HepG2 (cell line): ENCODE results near the gene RRP36. TPM values are rescaled to one million over a fixed set of nuclear protein-coding genes. Genes with fewer than 3 reads are reported as not detected.
A peak's percentile ranks its signal among the peaks of the same experiment; 100 is the strongest.

Experiments used
- ATAC-seq: fragments of 200-7000 bp; cut with Tn5 transposase; 3 replicates; pipeline ENCODE4 v1.9.1; 2020; ENCODE audit warnings: mild to moderate bottlenecking, moderate library complexity
- BruUV-seq: library from RNA; stranded (reverse); fragments of 400-500 nt; replicated peaks from 2 replicates; lab custom pipeline; 2021; lab: Mats Ljungman, UMichigan
- CTCF ChIA-PET: fragments of 300-600 bp; formaldehyde crosslinking; extraction: SDS; loops from one replicate; lab custom pipeline; 2021; ENCODE audit warnings: low total read pairs, inconsistent platforms, low intra/inter-chr PET ratio; lab: Yijun Ruan, JAX
- POLR2A ChIA-PET: fragments of 350-600 bp; sonication (Branson Sonifier 250); formaldehyde crosslinking; loops from one replicate; lab custom pipeline; 2020; ENCODE audit warnings: antibody characterized with exemption, inconsistent platforms; lab: Yijun Ruan, JAX
- DNase-seq: peaks from one replicate; pipeline ENCODE4 v3.0.0-alpha.2; 2015; ENCODE audit warnings: low spot score
- FAIRE-seq: peaks from 3 replicates; lab custom pipeline; 2011; peaks lifted over from hg19 to GRCh38; lab: Jason Lieb, UNC
- H2AFZ ChIP-seq: one replicate; pipeline ENCODE4 v1.6.1; 2011; ENCODE audit warnings: low read length, inconsistent platforms
- H3K27ac ChIP-seq: fragments of 300-600 bp; 3 replicates; pipeline ENCODE4 v1.8.0; 2011; ENCODE audit warnings: mixed run types, mild to moderate bottlenecking, mixed read lengths, low read length, inconsistent platforms; ENCODE audit not compliant: insufficient read depth; ENCODE audit errors: extremely low read length
- H3K27me3 ChIP-seq, 2 experiments: fragments of 200-600 bp in 1 of 2; 2 replicates in 1 of 2; 3 replicates in 1 of 2; pipeline versions ENCODE4 v1.6.0 to v1.8.0; 2011; ENCODE audit warnings: low read length in 2 of 2, mild to moderate bottlenecking in 2 of 2, moderate library complexity in 2 of 2, inconsistent platforms in 1 of 2; ENCODE audit not compliant: insufficient read depth in 2 of 2, control insufficient read depth in 1 of 2
- H3K36me3 ChIP-seq, 2 experiments: fragments of 200-600 bp in 1 of 2; replicated peaks in 1 of 2; 2 replicates in 1 of 2; 3 replicates in 1 of 2; pipeline versions ENCODE4 v1.5.1 to v1.8.0; 2011; ENCODE audit warnings: low read length in 2 of 2, inconsistent platforms in 1 of 2; ENCODE audit not compliant: insufficient read depth in 2 of 2, control insufficient read depth in 1 of 2
- H3K4me1 ChIP-seq: 2 replicates; pipeline ENCODE4 v1.5.1; 2012; ENCODE audit warnings: low read length, inconsistent platforms; ENCODE audit not compliant: insufficient read depth
- H3K4me2 ChIP-seq: 2 replicates; pipeline ENCODE4 v1.6.0; 2011; ENCODE audit warnings: low read depth, low read length, inconsistent platforms
- H3K4me3 ChIP-seq, 3 experiments: fragments of 200-600 bp in 1 of 3; sonication (generic), shearing (Covaris generic) in 1 of 3; replicated peaks in 1 of 3; 2 replicates each; pipeline ENCODE4 v1.5.1; 2011 to 2016; ENCODE audit warnings: low read length in 3 of 3, inconsistent platforms in 2 of 3, low read depth in 2 of 3, mild to moderate bottlenecking in 2 of 3, control low read depth in 1 of 3, mixed read lengths in 1 of 3; ENCODE audit not compliant: insufficient read depth in 1 of 3
- H3K79me2 ChIP-seq: one replicate; pipeline ENCODE4 v1.6.1; 2011; ENCODE audit warnings: low read length, inconsistent platforms; ENCODE audit not compliant: insufficient read depth
- H3K9ac ChIP-seq: 2 replicates; pipeline ENCODE4 v1.6.0; 2011; ENCODE audit warnings: mild to moderate bottlenecking, low read depth, low read length, inconsistent platforms; ENCODE audit not compliant: insufficient read depth
- H3K9me3 ChIP-seq: 2 replicates; pipeline ENCODE4 v1.5.1; 2012; ENCODE audit warnings: mild to moderate bottlenecking, low read length
- H4K20me1 ChIP-seq: 2 replicates; pipeline ENCODE4 v1.6.0; 2011; ENCODE audit warnings: inconsistent platforms, mild to moderate bottlenecking, low read length, moderate library complexity; ENCODE audit not compliant: insufficient read depth
- CC2D1A ChIP-seq: sonication (generic); formaldehyde crosslinking; IDR thresholded peaks from 2 replicates; pipeline ENCODE4 v1.8.1; 2023; ENCODE audit warnings: mild to moderate bottlenecking, missing genetic modification reagents
- KDM5B ChIP-seq: sonication (generic); formaldehyde crosslinking; IDR thresholded peaks from 2 replicates; pipeline ENCODE4 v1.4.0; 2020; ENCODE audit warnings: missing genetic modification reagents, mild to moderate bottlenecking, borderline replicate concordance
- MAF1 ChIP-seq: sonication (generic); formaldehyde crosslinking; IDR thresholded peaks from 2 replicates; pipeline ENCODE4 v1.5.0; 2020; ENCODE audit warnings: missing genetic modification reagents, borderline replicate concordance
- POLR2G ChIP-seq: fragments of 200-400 bp; formaldehyde crosslinking; IDR thresholded peaks from 2 replicates; pipeline ENCODE4 v1.6.1; 2018; ENCODE audit warnings: mild to moderate bottlenecking, low read depth, low read length, moderate library complexity
- SMC3 ChIP-seq: IDR thresholded peaks from 2 replicates; pipeline ENCODE4 v1.6.1; 2011; ENCODE audit warnings: low read length, improper control_type of control experiment
- SOX5 ChIP-seq: IDR thresholded peaks from 2 replicates; pipeline ENCODE4 v1.6.1; 2016; ENCODE audit warnings: borderline replicate concordance
- ZNF138 ChIP-seq: sonication (generic); formaldehyde crosslinking; IDR thresholded peaks from 2 replicates; pipeline ENCODE4 v1.5.0; 2020; ENCODE audit warnings: mild to moderate bottlenecking, low read depth, missing genetic modification reagents
- ZNF207 ChIP-seq: fragments of 450-650 bp; IDR thresholded peaks from 2 replicates; pipeline ENCODE4 v1.6.1; 2016; ENCODE audit warnings: antibody characterized with exemption, borderline replicate concordance
- ZNF331 ChIP-seq: sonication (generic); formaldehyde crosslinking; IDR thresholded peaks from 2 replicates; pipeline ENCODE4 v1.4.0; 2020; ENCODE audit warnings: missing genetic modification reagents
- ZNF629 ChIP-seq: sonication (generic); formaldehyde crosslinking; conservative IDR thresholded peaks from 2 replicates; pipeline ENCODE4 v1.5.0; 2020; ENCODE audit warnings: missing genetic modification reagents
- ZNF839 ChIP-seq: sonication (generic); formaldehyde crosslinking; IDR thresholded peaks from 2 replicates; pipeline ENCODE4 v1.4.0; 2020; ENCODE audit warnings: missing genetic modification reagents, mild to moderate bottlenecking, borderline replicate concordance
- WGBS: methylation state at CpG from one replicate; pipeline ENCODE4 v1.1.6; 2017; ENCODE audit warnings: low lambda C conversion rate; 5-methylcytosine and 5-hydroxymethylcytosine counted together
- in situ Hi-C: cut with HindIII; loops from 2 replicates; pipeline ENCODE4 v1.10.0; 2017; ENCODE audit warnings: low pct_unique_long_range_greater_than_20kb; ENCODE audit not compliant: extremely low pct_ligation_motif_present
- intact Hi-C: fragments of 100-400 bp; cut with micrococcal nuclease; formaldehyde crosslinking; loops from one replicate; pipeline ENCODE4 v1.10.0; 2022; ENCODE audit not compliant: unreplicated experiment
- polyA plus RNA-seq, 8 experiments: library from polyadenylated mRNA; depleted of rRNA in 3 of 8; stranded (reverse) in 7 of 8; unstranded in 1 of 8; fragments of >200 nt; fragmentation: Illumina TruSeq in 4 of 8; extraction: Trizol in 4 of 8; gene quantifications; 2 replicates each; pipeline versions ENCODE4 v1.2.1 to v1.2.3, GENCODE V29; 2011 to 2016; ENCODE audit warnings: low read depth in 4 of 8, missing spikeins in 1 of 8, mixed read lengths in 1 of 8; ENCODE audit not compliant: insufficient read depth in 1 of 8
- total RNA-seq, 5 experiments: library from RNA; depleted of rRNA; stranded (reverse); fragments of >200 nt; fragmentation: Illumina TruSeq; extraction: Trizol; gene quantifications; 2 replicates each; pipeline ENCODE4 v1.2.3, GENCODE V29; 2016; ENCODE audit warnings: low read depth in 1 of 5
- TF ChIP-seq, protein P1 (sequence below): IDR thresholded peaks from 2 replicates; pipeline ENCODE4 v1.6.1; 2016; ENCODE audit warnings: missing genetic modification reagents, missing compliant biosample characterization
- TF ChIP-seq, protein P2 (sequence below): sonication (generic); formaldehyde crosslinking; IDR thresholded peaks from 2 replicates; pipeline ENCODE4 v1.9.0; 2022; ENCODE audit warnings: missing genetic modification reagents, mild to moderate bottlenecking, borderline replicate concordance
- TF ChIP-seq, protein P3 (sequence below): sonication (generic); formaldehyde crosslinking; IDR thresholded peaks from 2 replicates; pipeline ENCODE4; 2020; ENCODE audit warnings: missing genetic modification reagents, mild to moderate bottlenecking, borderline replicate concordance
- TF ChIP-seq, protein P4 (sequence below): IDR thresholded peaks from 2 replicates; pipeline ENCODE4 v1.6.1; 2016; ENCODE audit warnings: missing biosample characterization, missing genetic modification reagents, low read depth
- TF ChIP-seq, protein P5 (sequence below): sonication (generic); formaldehyde crosslinking; IDR thresholded peaks from 2 replicates; pipeline ENCODE4 v1.5.0; 2020; ENCODE audit warnings: mild to moderate bottlenecking, missing genetic modification reagents, moderate library complexity

Gene RRP36
- total and polyA plus RNA-seq, 2 of the 13 experiments (the other 11 are each of a cell fraction or from before 2014, with no cell fraction given), result 29.5 to 144 TPM

DNA sequence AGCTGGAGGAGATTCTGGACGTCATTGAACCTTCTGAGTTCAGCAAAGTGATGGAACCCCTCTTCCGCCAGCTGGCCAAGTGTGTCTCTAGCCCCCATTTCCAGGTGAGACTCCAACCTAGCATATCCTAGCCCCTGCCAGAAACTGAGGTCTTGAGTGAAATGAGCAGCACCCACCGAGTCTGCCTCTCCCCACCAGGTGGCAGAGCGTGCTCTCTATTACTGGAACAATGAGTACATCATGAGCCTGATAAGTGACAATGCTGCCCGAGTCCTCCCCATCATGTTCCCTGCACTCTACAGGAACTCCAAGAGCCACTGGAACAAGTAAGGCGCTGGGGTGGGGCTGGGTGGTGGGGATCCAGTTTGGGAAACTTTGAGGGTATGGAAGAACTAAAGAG, 12.3 kb upstream of the RRP36 start:
- BruUV-seq, result no TSS peak
- FAIRE-seq (peak; percentile 85), ATAC-seq (peak; percentile 12; the same call in 2 of the 3 replicates), DNase-seq (peak; percentile 49)
- Histone ChIP-seq H4K20me1 (no peaks in the 10 kb centered on the region), H3K4me1 (peaks cover 14% of the 10 kb centered on the region), H3K9me3 (no peaks in the 10 kb centered on the region), H3K27ac (no peak overlapping the region), H2AFZ (no peak overlapping the region), H3K4me2 (no peak overlapping the region), H3K9ac (no peak overlapping the region), H3K79me2 (peaks cover 13% of the 10 kb centered on the region), H3K27me3 (no peaks in the 10 kb centered on the region; a peak in 1 of 5 replicates), H3K4me3 (no peak overlapping the region), H3K36me3 (peaks cover 29 to 69% of the 10 kb centered on the region in 2 experiments)
- intact Hi-C loops, result loop anchor here (1.0 kb wide), 2 partner anchors 26 to 134 kb away; no protein-coding TSS in a partner anchor
- CTCF ChIA-PET, result interaction anchor here (1.0 to 1.6 kb wide), 2 partner anchors 121 to 135 kb away, joined by 4 to 6 read pairs; no protein-coding TSS in a partner anchor
- in situ Hi-C loops, result no loop called here
- POLR2A ChIA-PET, result interaction anchor here (0.8 to 4.9 kb wide), 2 partner anchors 25 to 40 kb away, joined by 3 to 22 read pairs; partner anchors contain the start of gene PPP2R5D
- WGBS, result 67% methylated on average over 6 of the region's 6 CpGs
- TF ChIP-seq ZNF331 (no peak), ZNF138 (CRISPR knock-in tag) (no peak), SMC3 (peak; percentile 88), CC2D1A (no peak), ZNF207 (no peak), ZNF839 (no peak), SOX5 (no peak), MAF1 (CRISPR knock-in tag) (no peak), POLR2G (no peak), KDM5B (CRISPR knock-in tag) (no peak), ZNF629 (CRISPR knock-in tag) (no peak)
- TF ChIP-seq, protein P1, sequence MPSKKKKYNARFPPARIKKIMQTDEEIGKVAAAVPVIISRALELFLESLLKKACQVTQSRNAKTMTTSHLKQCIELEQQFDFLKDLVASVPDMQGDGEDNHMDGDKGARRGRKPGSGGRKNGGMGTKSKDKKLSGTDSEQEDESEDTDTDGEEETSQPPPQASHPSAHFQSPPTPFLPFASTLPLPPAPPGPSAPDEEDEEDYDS (CRISPR knock-in tag), result no peak
- TF ChIP-seq, protein P2, sequence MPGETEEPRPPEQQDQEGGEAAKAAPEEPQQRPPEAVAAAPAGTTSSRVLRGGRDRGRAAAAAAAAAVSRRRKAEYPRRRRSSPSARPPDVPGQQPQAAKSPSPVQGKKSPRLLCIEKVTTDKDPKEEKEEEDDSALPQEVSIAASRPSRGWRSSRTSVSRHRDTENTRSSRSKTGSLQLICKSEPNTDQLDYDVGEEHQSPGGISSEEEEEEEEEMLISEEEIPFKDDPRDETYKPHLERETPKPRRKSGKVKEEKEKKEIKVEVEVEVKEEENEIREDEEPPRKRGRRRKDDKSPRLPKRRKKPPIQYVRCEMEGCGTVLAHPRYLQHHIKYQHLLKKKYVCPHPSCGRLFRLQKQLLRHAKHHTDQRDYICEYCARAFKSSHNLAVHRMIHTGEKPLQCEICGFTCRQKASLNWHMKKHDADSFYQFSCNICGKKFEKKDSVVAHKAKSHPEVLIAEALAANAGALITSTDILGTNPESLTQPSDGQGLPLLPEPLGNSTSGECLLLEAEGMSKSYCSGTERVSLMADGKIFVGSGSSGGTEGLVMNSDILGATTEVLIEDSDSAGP (CRISPR knock-in tag), result peak; percentile 27; the same call in 1 of the 2 replicates
- TF ChIP-seq, protein P3, sequence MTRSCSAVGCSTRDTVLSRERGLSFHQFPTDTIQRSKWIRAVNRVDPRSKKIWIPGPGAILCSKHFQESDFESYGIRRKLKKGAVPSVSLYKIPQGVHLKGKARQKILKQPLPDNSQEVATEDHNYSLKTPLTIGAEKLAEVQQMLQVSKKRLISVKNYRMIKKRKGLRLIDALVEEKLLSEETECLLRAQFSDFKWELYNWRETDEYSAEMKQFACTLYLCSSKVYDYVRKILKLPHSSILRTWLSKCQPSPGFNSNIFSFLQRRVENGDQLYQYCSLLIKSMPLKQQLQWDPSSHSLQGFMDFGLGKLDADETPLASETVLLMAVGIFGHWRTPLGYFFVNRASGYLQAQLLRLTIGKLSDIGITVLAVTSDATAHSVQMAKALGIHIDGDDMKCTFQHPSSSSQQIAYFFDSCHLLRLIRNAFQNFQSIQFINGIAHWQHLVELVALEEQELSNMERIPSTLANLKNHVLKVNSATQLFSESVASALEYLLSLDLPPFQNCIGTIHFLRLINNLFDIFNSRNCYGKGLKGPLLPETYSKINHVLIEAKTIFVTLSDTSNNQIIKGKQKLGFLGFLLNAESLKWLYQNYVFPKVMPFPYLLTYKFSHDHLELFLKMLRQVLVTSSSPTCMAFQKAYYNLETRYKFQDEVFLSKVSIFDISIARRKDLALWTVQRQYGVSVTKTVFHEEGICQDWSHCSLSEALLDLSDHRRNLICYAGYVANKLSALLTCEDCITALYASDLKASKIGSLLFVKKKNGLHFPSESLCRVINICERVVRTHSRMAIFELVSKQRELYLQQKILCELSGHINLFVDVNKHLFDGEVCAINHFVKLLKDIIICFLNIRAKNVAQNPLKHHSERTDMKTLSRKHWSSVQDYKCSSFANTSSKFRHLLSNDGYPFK (CRISPR knock-in tag), result no peak
- TF ChIP-seq, protein P4, sequence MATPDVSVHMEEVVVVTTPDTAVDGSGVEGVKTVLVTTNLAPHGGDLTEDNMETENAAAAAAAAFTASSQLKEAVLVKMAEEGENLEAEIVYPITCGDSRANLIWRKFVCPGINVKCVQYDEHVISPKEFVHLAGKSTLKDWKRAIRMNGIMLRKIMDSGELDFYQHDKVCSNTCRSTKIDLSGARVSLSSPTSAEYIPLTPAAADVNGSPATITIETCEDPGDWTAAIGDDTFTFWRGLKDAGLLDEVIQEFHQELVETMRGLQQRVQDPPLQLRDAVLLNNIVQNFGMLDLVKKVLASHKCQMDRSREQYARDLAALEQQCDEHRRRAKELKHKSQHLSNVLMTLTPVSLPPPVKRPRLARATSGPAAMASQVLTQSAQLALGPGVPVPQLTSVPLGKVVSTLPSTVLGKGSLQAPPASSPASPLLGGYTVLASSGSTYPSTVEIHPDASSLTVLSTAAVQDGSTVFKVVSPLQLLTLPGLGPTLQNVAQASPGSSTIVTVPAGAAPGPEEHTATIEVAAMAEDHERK, result no peak
- TF ChIP-seq, protein P5, sequence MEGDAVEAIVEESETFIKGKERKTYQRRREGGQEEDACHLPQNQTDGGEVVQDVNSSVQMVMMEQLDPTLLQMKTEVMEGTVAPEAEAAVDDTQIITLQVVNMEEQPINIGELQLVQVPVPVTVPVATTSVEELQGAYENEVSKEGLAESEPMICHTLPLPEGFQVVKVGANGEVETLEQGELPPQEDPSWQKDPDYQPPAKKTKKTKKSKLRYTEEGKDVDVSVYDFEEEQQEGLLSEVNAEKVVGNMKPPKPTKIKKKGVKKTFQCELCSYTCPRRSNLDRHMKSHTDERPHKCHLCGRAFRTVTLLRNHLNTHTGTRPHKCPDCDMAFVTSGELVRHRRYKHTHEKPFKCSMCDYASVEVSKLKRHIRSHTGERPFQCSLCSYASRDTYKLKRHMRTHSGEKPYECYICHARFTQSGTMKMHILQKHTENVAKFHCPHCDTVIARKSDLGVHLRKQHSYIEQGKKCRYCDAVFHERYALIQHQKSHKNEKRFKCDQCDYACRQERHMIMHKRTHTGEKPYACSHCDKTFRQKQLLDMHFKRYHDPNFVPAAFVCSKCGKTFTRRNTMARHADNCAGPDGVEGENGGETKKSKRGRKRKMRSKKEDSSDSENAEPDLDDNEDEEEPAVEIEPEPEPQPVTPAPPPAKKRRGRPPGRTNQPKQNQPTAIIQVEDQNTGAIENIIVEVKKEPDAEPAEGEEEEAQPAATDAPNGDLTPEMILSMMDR (CRISPR knock-in tag), result peak; percentile 73
